ENCODE measurements around the gene QDPR.

- TF ChIP-seq TARDBP (IDR thresholded peaks at IDR 0.05) (no peak), BHLHE40 (IDR thresholded peaks at IDR 0.05; ENCODE audit: borderline replicate concordance) (no peak), SUZ12 (IDR thresholded peaks at IDR 0.05) (no peak), FOXK2 (IDR thresholded peaks at IDR 0.05) (no peak), HDGF (IDR thresholded peaks at IDR 0.05; ENCODE audit: borderline replicate concordance) (no peak), L3MBTL2 (conservative IDR thresholded peaks at IDR 0.05) (no peak), FOXA1 (IDR thresholded peaks at IDR 0.05) (no peak), NFRKB (IDR thresholded peaks at IDR 0.05) (no peak), SP1 (IDR thresholded peaks at IDR 0.05) (no peak), ELF4 (IDR thresholded peaks at IDR 0.05) (no peak), ARNT (IDR thresholded peaks at IDR 0.05) (no peak)
Measured at GRCh38 chr4:17489721-17490120, 22.2 kb downstream of the QDPR start.

All from HEK293T (cell line).